Lower leg skin (tissue), 3 donors: ENCODE data around the gene FBXL22.

Experiments used
- CTCF ChIP-seq, 3 donors: fragments of 450-650 bp; IDR thresholded peaks; one replicate each; pipeline ENCODE4 v1.5.1; 2016; ENCODE audit warnings: antibody characterized with exemption in 3 of 3, mild to moderate bottlenecking in 3 of 3, moderate library complexity in 2 of 3
- POLR2A ChIP-seq, 2 donors: fragments of 450-650 bp; IDR thresholded peaks; one replicate each; pipeline ENCODE4 v1.6.1; 2016 to 2017; ENCODE audit warnings: antibody characterized with exemption in 2 of 2, mild to moderate bottlenecking in 1 of 2, moderate library complexity in 1 of 2

GRCh38 chr15:63636518-63637061 lies 39.4 kb downstream of the FBXL22 start:
- no peak for TF ChIP-seq POLR2A (IDR thresholded peaks at IDR 0.05)
- TF ChIP-seq CTCF (IDR thresholded peaks at IDR 0.05): no peak
